Fibroblast of the aortic adventitia (primary cell): ENCODE results near the gene GSTO1. TPM values are rescaled to one million over a fixed set of nuclear protein-coding genes. Genes with fewer than 3 reads are reported as not detected.

ENCODE experiments used
- small RNA-seq: library from RNA; depleted of rRNA; stranded (forward); fragments of <200 nt; gene quantifications from one replicate; pipeline ENCODE3, GENCODE V24; 2012
- total RNA-seq: library from RNA; depleted of rRNA; stranded (reverse); fragments of >200 nt; gene quantifications from 2 replicates; pipeline ENCODE4 v1.2.3, GENCODE V29; 2012; ENCODE audit warnings: low replicate concordance

The GSTO1 gene
- total RNA-seq, 1 donor, result 260 TPM

Small RNAs within 50 kb of the gene (small RNA-seq; reads per million reads assigned to genes)
- gene MIR4482 (not detected), gene MIR609 (not detected)

Other genes starting within 250 kb of the GSTO1 start
- gene COL17A1, start 169.0 kb upstream of the GSTO1 start, total RNA-seq, result 2.0 and 2.3 TPM in 2 replicates
- gene SFR1, start 132.7 kb upstream of the GSTO1 start, total RNA-seq, result 11.0 and 39.9 TPM in 2 replicates
- gene CFAP43, start 22.5 kb upstream of the GSTO1 start, total RNA-seq, result 0.36 and 0.41 TPM in 2 replicates
- gene GSTO2, start 14.3 kb downstream of the GSTO1 start, total RNA-seq, result 3.4 and 8.9 TPM in 2 replicates
- gene ITPRIP, start 83.6 kb downstream of the GSTO1 start, total RNA-seq, result 6.2 and 15.7 TPM in 2 replicates
- gene CFAP58, start 98.9 kb downstream of the GSTO1 start, total RNA-seq, result 0.36 and 0.98 TPM in 2 replicates